Activated effector memory CD4-positive, alpha-beta T cell treated with anti-CD3 and anti-CD28 coated beads, Interleukin-2, amount 50 U/mL, for 16 hours (primary cell): ENCODE data around the gene GGA1.
"Not testable (repeated sequence)": the region's sequence is repeated elsewhere in the genome, so short reads cannot be mapped to it uniquely, and the experiment has no call there.

Source experiments
- DNase-seq: peaks from one replicate; pipeline ENCODE4 v3.0.0-alpha.2; 2020

GGA1 gene

DNA sequence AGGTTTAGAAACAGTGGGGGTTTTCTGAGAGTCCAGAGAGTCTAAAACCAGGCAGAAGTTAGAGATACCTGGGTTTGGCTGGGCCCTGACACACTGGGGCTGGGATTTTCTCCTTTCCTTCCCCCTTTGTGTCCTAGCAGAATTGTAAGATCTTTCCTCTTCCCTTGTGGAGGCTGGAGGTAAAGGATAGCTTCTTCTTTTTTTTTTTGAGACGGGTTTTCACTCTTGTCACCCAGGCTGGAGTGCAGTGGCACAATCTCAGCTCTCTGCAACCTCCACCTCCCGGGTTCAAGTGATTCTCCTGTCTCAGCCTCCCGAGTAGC is 1.5 kb downstream of the GGA1 start:
- not testable (repeated sequence) for DNase-seq

DNA sequence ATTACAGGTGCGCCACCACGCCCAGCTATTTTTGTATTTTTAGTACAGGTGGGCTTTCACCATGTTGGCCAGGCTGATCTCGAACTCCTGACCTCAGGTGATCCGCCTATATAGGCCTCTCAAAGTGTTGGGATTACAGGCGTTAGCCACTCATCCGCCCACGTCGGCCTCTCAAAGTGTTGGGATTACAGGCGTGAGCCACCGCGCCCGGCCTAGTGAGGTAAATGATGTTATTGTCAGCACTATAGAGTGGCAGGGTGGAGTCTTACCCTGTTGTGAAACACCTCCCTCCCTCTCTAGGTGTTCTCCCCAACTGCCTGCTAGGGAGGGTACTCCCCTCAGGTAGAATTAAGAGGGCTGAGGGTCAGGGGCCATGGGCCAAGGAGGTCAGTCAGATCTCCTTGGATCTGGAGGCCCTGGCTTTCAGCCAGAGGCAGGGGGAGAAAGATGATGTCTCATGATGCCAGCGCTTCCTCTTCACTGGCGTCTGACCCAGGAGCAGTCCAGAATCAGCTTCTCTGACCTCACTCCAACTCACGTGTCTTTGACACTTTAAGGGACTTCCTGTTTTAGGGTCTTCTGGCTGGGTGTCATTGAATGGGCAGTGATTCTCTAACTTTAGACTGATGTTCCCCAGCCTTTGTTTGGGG is 2.0 kb downstream of the GGA1 start:
- no peak for DNase-seq

DNA sequence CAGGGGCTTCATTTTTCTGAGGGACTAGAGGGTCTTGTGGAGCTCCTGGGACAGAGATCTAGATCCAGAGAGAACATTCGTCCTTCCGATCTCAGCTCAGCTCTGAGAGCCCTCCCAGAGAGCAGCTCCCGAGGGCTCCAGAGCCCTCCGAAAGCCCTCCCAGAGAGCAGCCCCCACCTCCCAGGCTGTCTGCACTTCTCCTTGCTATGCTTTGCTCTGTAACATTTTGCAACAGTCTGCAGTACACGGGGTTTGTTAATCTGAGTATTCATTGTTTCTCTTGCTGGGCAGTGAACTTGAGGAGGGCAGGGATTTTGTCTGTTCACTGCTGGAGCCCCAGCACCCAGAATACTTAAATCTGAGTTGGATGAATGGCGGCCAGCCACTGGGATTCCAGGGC is 2.6 kb downstream of the GGA1 start:
- no peak for DNase-seq

DNA sequence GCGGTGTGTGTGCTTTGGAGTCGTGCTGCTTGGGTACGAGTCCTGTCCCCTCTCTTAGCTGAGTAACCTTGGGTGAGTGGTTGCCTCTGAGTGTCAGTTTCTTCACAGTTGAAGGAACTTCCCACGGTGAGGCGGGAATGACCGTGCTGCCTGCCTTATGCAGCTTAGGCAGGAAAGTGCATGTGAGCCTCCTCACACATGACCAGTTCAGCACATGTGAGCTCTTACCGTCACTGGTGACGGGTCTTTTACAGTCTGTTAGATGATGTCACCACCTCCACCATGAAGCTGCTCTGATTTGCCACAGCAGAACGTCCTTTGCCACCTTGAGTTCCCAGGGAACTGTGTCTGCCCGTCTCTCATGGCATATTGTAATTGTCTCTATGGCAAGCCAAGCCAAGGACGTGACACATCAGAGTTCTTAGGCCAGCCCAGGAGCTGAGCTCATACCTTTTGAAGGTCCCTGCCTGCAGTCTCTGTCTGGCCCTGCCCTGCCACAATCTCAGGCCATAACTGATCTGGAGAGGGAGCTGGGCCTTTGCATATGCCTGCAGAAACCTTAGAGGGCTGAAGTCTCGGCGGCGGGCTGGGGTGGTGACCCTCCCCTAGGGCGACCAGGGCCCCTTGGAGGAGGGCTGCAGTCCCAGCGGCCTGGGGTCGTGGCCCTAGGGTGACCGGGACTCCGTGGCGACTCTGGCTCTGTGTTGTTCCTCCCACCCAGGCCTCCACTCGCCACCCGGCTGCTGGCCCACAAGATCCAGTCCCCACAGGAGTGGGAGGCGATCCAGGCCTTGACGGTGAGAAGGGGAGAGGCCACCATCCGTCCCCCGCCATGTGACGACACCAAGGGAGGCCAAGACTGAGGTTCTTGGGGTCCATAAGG is 7.8 kb downstream of the GGA1 start:
- no peak for DNase-seq

DNA sequence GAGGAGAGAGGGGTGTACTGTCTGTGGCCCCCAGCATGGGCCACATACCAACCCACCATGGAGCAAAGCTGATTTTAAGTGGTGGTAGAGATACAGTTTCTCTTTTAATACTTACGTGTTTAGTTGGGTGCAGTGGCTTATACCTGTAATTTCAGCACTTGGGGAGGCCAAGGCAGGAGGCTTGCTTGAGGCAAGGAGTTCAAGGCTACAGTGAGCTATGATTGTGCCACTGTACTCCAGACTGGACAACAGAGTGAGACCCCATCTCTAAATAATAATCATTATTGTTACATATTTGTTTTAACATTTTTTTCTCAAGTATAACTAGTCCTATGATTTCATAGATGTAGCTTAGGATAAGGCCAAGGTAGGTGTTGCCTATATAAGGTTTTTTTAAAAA is 8.8 kb downstream of the GGA1 start:
- no peak for DNase-seq

DNA sequence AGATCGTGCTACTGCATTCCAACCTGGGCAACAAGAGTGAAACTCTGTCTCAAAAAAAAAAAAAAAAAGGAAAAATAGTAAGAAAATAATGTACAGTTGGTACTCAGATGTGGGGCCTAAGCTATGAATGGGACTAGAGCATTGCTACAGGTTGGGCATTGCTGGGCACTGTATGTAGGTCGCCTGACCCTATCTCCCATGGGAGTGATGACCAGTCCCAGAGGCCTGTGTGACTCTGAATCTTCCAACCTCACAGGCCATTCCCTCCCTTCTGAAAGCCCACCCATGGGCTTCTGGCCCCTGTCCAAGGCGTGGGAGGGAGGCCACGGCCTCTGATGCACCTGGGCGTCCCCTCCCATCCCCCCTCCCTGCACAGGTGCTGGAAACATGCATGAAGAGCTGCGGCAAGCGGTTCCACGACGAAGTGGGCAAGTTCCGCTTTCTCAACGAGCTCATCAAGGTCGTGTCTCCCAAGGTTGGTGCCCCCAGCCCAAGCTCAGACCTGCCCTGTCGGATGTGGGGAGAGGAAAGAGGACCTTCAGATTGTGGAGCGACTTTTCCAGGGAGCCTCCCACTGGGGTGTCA is 9.5 kb downstream of the GGA1 start:
- DNase-seq: no peak

DNA sequence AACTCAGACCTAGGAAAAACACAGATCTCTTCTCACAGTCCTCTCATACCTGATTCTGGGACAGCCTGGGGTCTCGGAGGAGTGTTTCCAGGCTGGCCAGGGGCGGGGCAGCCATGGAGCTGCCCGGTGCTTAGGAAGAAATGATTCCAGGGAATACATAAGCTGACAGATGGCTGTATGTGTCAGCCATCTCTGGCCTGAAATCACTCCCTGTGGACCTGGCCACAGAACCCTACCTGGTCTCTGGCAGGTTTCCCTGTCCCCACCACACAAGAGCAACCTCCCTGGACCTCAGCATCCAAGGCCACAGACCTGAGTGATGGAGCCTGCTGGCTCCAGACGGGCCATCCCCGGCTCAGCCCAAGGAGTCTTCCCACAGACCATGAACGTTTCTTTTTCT is 10.0 kb downstream of the GGA1 start:
- DNase-seq: no peak

DNA sequence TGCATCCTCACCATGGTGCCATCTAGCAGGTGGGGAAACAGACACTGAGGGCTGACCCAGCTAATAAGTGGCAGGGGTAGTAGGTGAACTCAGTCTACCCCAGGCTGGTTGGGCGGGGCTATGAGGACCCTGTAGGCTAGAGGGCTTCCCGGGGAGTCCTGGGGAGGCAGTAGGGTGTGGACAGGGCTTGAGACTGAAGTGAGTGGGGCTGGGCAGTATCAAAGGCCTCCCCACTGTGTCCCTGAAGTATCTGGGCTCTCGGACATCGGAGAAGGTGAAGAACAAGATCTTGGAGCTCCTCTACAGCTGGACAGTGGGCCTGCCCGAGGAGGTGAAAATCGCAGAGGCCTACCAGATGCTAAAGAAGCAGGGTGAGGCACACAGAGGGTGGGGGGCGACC is 11.4 kb downstream of the GGA1 start:
- DNase-seq: no peak

DNA sequence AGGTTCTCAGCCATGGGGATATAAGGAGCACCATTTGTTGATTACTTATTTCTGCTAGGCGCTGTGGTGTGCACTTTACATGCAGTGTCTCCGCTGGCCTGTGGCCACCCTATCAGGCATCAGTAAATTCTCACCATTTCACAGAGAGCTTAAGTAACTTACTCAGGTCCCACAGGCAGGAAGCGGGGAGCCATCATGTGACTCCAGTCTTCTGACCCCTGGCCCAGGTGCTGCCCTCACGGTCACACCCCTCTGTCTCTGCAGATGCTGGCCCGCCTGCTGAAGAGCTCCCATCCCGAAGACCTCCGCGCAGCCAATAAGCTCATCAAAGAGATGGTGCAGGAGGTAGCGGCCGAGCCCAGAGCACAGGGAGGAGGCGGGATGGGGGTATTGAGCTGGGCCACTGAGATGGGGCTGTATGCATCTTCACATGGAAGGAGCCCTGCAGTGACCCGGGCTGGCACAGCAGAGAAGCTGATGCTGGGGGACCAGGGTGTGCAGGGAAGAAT is 12.8 kb downstream of the GGA1 start:
- DNase-seq: no peak

DNA sequence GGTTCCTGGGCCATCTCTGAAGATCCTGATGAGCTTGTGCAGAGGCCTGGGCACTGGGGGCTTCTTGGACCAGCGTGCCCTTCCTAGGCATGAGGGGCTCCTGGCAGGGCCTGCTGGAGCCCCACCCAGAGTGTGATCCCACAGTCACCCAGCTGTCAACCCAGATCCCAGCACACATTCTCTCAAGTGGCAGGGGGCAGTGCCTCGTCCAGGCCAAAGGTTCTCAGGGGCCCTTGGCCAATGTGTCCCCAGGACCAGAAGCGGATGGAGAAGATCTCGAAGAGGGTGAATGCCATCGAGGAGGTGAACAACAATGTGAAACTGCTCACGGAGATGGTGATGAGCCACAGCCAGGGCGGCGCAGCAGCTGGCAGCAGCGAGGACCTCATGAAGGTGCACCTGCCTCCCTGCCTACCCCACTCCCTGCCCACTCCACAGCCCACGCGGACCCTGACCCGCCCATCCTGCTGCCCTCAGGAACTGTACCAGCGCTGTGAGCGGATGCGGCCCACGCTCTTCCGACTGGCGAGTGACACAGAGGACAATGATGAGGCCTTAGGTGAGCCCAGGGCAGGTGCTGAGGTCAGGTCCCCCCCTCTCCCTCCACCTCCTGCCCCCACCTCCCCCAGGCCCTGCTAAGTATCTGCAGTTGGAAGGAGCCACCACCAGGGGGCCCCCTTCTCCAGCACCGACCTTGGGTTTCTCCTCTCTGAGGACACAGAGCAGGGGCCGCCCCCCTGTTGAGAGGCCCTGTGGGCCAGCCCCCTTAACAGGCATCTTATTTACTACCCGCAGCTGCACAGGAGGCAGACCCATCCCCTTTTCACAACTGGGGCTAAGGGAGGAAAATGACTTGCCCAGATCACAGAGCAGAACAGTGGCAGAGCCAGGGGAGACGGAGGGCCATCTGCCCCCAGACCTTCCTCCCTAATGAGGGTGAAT is 14.7 kb downstream of the GGA1 start:
- peak; percentile 92 for DNase-seq

DNA sequence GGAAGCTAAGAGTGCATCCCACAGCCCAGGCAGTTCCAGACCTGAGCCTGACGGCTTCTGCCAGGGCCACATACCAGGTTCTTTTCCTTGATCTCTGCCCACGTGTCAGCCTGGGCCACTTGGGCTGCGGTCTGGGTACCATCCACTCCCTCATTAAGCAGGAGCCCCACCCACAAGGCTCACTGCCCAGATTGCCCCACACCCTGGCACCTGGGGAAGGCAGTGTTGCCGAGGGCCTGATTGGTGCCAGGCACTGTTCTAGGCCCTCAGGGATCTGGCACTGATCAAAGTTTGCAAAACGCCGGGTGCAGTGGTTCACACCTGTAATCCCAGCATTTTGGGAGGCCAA is 15.4 kb downstream of the GGA1 start:
- no peak for DNase-seq

DNA sequence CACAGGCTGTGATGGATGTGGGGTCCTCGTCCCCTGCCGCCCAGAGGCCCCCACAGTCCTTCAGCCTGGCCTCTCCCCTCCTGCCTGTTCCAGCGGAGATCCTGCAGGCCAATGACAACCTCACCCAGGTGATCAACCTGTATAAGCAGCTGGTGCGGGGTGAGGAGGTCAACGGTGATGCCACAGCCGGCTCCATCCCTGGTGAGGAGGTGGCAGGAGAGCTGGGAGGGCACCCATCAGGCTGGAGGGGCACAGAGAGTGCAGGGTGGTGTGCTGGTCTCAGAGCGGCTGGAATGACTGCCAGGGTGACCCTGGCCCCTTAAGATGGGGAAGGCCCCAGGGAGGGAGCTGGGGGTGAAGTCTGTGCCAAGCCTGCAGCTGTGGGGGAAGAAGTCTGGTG is 16.2 kb downstream of the GGA1 start:
- no peak for DNase-seq

DNA sequence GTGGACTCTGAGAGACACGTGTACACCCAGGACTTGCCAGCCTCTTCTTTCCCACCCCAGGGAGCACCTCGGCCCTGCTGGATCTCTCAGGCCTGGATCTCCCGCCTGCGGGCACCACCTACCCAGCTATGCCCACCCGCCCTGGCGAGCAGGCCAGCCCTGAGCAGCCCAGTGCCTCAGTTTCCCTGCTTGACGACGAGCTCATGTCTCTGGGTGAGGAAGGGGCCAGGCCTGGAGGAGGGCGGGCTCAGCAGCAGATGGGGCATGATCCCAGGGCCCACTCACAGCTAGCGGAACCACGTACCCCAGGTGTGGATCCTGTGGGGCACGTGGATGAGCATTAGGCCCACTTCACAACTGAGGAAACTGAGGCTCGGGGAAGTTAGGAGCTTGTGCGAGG is 17.1 kb downstream of the GGA1 start:
- DNase-seq: no peak

DNA sequence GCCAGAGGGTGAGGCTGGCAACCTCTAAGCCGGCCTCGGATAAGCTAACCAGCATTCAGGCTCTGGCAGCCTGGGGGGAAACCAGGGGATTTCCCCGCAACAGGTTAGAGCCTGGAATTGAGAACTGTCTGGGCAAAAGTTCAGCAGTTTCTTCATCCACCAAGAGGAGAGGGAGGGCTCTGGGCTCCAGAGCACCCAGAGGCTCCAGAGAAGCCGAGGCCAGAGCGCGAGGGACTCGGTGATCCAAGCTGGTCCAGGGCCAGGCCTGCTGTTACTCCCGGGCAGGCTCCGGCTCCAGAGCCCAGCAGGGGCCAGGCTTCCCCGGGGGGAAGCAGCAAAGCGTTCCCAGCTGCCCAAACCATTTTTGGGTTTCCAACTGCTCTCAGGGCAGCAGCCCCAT is 17.5 kb downstream of the GGA1 start:
- DNase-seq: no peak

DNA sequence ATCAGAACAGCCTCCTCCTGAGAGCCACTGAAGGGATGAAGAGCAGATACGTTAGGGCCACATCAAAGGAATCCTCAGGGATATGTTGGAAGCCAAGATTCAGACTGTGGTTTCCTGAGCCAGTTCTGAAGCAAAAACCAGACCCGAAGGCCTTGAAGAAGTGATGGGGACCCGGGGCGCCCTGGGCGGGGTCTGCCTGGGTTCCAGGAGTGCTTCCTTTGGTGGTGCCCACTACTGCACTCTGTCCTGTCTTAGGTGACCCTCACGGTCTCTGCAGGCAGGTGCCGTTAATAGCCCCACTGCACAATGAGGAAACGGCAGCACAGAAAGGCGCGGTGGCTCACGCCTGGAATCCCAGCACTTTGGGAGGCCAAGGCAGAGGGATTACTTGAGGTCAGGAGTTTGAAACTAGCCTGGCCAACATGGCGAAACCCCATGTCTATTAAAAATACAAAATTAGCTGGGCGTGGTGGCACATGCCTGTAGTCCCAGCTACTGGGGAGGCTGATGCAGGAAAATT is 18.0 kb downstream of the GGA1 start:
- no peak for DNase-seq

DNA sequence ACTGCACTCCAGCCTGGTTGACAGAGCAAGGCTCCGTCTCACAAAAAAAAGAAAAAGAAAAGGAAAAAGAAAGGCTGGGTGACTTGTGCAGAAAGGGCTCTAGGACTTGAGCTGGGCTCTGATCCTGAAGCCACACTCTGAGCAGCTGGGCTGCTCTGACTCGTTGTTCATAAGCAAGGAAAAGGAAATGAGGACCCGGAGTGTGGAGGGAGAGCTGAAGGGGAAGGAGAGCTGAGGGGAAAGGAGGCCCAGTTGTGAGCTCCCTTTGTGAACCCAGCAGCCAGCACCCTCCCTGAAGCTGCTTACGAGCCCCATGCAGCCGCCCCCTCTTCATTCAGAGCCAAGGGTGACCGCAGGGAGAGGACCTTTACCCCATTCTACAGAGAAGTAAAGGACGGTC is 18.5 kb downstream of the GGA1 start:
- no peak for DNase-seq

DNA sequence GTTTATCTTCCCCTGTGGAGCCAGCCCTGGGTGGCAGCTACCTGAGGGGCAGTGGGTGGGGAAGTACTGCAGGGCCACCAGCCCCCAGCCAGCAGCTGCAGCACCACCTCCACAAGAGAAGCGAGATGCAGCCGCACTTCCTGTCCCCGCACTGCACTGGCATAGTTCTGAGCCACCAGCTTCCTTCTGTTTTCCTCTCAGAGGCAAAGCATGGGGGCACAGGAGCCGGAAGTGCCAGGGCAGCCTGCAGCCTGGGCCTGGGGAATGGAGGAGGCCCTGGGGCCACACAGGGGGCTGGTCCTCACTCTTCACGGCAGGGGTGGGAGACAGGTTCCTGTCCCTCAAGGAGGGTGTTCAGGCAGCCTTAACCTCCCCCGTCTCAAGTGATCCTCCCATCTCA is 18.9 kb downstream of the GGA1 start:
- DNase-seq: peak; percentile 82

DNA sequence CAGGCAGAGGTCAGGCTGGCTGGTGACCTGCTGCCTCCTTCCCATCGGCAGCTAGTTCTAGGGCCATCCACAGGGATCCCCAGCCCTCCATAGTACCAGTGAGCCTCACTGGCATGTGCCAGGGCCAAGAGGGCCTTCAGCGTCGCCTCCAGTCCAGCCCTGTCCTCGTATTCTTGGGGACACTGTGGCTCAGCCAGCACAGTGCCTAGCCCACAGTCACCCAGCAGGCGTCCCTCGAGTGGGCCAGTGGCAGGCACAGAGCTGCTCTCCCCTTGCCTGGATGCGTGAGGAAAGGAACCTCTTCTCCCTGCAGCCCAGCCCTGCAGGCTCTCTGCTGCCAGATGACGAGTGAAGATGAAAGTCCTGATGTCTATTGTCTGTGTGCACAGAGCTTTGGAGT is 20.2 kb downstream of the GGA1 start:
- no peak for DNase-seq

DNA sequence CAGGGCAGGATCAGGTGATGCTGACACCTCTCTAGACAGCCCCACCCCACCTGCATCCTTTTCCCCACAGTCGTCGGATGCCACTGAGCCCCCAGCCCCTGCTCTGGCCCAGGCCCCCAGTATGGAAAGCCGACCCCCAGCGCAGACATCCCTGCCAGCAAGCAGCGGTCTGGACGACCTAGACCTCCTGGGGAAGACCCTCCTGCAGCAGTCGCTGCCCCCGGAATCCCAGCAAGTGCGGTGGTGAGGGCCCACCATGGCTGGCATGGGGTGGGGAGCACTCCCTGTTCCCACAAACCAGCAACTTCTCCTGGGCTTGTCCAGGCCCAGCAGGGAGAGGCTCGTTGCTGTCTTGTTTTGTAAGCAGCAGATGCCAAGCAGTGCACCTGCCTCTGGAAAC is 21.3 kb downstream of the GGA1 start:
- DNase-seq: no peak

DNA sequence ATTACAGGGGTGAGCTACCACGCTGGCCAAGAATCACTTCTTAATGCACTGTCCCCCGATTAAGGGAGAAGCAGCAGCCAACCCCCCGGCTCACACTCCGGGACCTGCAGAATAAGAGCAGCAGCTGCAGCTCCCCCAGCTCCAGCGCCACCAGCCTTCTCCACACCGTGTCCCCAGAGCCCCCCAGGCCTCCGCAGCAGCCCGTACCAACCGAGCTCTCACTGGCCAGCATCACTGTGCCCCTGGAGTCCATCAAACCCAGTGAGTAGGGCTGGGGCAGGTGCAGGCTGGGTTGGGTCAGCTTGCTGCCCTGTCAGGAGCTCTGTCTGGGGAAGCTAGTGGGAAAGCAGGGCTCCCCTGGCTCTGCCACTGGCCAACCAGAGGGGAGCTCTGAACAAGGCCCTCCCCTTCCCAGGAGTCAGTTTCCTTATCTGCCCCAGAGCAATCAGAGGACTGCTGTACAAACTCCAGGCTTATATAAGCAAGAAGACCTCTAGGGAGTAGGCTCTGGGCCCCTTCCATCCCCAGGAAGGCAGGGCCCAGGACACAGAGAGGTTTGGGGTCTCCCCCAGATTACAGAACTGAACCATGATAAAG is 22.3 kb downstream of the GGA1 start:
- no peak for DNase-seq

DNA sequence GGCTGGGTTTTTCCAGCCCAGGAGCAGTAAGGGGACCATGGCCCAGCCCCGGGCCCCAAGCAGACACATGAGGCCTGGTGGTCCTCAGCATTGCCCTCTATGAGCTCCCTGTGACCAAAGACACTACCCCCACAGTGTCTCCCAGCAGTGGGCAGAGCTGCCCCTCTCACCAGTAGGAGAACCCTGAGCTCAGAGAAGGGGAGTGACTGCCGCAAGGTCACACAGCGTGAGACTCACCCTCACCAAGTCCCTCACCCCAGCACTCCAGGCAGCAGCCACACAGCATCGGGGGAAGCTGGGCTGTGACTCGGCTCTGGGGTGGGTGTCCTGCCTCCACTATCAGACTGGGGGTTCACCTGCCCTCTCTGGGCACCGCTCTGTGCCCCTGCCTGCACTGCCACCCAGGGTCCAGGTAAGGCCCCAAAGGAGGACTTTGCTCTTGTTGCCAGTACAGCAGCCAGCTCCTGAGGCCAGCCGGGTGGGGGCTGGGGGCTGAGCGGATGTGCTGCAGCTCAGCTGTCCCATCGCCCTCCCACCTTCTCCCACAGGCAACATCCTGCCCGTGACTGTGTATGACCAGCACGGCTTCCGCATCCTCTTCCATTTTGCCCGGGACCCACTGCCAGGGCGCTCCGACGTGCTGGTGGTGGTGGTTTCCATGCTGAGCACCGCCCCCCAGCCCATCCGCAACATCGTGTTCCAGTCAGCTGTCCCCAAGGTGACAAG is 23.0 kb downstream of the GGA1 start:
- no peak for DNase-seq
